ENCODE measurements around the gene KHDC4. TPM values are rescaled to one million over a fixed set of nuclear protein-coding genes. Genes with fewer than 3 reads are reported as not detected.

KHDC4 gene
- polyA plus RNA-seq, 1 donor from 2014 or later: 97.1 TPM

DNA sequence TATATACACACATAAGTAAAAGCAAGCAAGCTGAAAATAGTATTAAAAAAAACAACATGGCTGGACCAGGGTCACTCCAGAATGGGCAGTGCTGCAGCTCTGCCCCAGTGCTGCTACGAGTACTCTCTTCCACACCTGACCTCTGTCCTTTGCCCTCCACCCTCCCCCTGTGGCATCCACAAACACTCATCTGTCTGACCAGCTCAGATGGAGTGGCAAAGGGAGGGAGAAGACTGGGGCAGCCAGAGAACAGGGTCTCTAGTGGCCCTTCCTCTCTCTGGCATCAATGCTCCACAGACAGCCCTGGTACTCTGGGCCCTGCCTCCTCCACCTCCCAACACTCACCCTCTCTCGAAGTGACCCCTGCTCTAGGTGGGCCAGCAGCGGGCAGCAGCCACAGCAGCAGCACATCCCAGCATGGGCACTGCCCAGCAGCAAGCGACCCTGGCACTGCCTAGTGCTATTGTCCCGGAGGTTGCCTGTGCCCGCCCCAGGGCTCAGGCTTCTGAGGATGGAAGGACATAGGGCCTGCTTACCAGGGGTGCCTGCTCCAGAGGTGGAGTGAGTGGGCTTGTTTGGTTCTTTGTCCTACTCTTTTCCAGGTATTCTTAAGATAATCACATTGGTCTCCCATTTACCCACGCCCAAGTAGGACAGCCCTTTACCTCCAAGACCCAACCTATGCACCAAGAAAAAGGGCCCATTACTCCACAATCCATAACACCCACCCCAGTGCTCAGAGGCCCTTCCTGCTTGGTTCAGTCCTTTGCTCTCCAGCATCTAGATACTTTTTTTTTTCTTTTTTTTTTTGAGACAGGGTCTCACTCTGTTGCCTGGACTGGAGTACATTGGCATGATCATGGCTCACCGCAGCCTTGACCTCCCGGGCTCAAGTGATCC, 37.9 kb upstream of the KHDC4 start:
- no peak overlapping the region for H3K27ac ChIP-seq (ENCODE audit: low read length)
- H3K9me2 ChIP-seq (ENCODE audit: insufficient read depth, low read length): no peaks in the 10 kb centered on the region
- no peak overlapping the region for H3K4me3 ChIP-seq (ENCODE audit: low read length)
- no peaks in the 10 kb centered on the region for H3K27me3 ChIP-seq (ENCODE audit: insufficient read depth, low read depth, low read length)
- H3K79me2 ChIP-seq (replicated peaks; ENCODE audit: insufficient read depth, low read length): peaks cover 78% of the 10 kb centered on the region
- no peak overlapping the region for H3K9ac ChIP-seq (ENCODE audit: low read length)
- peaks cover 5% of the 10 kb centered on the region for H3F3A ChIP-seq (ENCODE audit: insufficient read depth, low read length, poor library complexity, severe bottlenecking)
- H3K9me3 ChIP-seq (ENCODE audit: low read length): no peaks in the 10 kb centered on the region
- H2AFZ ChIP-seq (ENCODE audit: low read depth, low read length): no peak overlapping the region
- no peak overlapping the region for H3K4me2 ChIP-seq (ENCODE audit: low read length)
- TF ChIP-seq SMC3 (conservative IDR thresholded peaks at IDR 0.05; ENCODE audit: poor library complexity): no peak
- TF ChIP-seq, protein P1, sequence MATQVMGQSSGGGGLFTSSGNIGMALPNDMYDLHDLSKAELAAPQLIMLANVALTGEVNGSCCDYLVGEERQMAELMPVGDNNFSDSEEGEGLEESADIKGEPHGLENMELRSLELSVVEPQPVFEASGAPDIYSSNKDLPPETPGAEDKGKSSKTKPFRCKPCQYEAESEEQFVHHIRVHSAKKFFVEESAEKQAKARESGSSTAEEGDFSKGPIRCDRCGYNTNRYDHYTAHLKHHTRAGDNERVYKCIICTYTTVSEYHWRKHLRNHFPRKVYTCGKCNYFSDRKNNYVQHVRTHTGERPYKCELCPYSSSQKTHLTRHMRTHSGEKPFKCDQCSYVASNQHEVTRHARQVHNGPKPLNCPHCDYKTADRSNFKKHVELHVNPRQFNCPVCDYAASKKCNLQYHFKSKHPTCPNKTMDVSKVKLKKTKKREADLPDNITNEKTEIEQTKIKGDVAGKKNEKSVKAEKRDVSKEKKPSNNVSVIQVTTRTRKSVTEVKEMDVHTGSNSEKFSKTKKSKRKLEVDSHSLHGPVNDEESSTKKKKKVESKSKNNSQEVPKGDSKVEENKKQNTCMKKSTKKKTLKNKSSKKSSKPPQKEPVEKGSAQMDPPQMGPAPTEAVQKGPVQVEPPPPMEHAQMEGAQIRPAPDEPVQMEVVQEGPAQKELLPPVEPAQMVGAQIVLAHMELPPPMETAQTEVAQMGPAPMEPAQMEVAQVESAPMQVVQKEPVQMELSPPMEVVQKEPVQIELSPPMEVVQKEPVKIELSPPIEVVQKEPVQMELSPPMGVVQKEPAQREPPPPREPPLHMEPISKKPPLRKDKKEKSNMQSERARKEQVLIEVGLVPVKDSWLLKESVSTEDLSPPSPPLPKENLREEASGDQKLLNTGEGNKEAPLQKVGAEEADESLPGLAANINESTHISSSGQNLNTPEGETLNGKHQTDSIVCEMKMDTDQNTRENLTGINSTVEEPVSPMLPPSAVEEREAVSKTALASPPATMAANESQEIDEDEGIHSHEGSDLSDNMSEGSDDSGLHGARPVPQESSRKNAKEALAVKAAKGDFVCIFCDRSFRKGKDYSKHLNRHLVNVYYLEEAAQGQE (IDR thresholded peaks at IDR 0.05; ENCODE audit: borderline replicate concordance): no peak
- TF ChIP-seq TAF1 (IDR thresholded peaks at IDR 0.05; ENCODE audit: low read depth): no peak
- no peak for TF ChIP-seq EZH2 (IDR thresholded peaks at IDR 0.05; ENCODE audit: borderline replicate concordance, insufficient read depth, low read length, poor library complexity, severe bottlenecking)
- TF ChIP-seq POLR2AphosphoS5 (IDR thresholded peaks at IDR 0.05): no peak
- no peak for TF ChIP-seq MXI1 (conservative IDR thresholded peaks at IDR 0.05; ENCODE audit: poor library complexity, severe bottlenecking)
- TF ChIP-seq RAD21 (conservative IDR thresholded peaks at IDR 0.05): no peak
- TF ChIP-seq, protein P2, sequence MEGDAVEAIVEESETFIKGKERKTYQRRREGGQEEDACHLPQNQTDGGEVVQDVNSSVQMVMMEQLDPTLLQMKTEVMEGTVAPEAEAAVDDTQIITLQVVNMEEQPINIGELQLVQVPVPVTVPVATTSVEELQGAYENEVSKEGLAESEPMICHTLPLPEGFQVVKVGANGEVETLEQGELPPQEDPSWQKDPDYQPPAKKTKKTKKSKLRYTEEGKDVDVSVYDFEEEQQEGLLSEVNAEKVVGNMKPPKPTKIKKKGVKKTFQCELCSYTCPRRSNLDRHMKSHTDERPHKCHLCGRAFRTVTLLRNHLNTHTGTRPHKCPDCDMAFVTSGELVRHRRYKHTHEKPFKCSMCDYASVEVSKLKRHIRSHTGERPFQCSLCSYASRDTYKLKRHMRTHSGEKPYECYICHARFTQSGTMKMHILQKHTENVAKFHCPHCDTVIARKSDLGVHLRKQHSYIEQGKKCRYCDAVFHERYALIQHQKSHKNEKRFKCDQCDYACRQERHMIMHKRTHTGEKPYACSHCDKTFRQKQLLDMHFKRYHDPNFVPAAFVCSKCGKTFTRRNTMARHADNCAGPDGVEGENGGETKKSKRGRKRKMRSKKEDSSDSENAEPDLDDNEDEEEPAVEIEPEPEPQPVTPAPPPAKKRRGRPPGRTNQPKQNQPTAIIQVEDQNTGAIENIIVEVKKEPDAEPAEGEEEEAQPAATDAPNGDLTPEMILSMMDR (IDR thresholded peaks at IDR 0.05; ENCODE audit: poor library complexity, severe bottlenecking): no peak
- TF ChIP-seq EP300 (conservative IDR thresholded peaks at IDR 0.05; ENCODE audit: poor library complexity, severe bottlenecking): no peak
- peaks cover 9% of the 10 kb centered on the region for H3K36me3 ChIP-seq (ENCODE audit: insufficient read depth, low read length)
- no peaks in the 10 kb centered on the region for H4K20me1 ChIP-seq (ENCODE audit: insufficient read depth)

DNA sequence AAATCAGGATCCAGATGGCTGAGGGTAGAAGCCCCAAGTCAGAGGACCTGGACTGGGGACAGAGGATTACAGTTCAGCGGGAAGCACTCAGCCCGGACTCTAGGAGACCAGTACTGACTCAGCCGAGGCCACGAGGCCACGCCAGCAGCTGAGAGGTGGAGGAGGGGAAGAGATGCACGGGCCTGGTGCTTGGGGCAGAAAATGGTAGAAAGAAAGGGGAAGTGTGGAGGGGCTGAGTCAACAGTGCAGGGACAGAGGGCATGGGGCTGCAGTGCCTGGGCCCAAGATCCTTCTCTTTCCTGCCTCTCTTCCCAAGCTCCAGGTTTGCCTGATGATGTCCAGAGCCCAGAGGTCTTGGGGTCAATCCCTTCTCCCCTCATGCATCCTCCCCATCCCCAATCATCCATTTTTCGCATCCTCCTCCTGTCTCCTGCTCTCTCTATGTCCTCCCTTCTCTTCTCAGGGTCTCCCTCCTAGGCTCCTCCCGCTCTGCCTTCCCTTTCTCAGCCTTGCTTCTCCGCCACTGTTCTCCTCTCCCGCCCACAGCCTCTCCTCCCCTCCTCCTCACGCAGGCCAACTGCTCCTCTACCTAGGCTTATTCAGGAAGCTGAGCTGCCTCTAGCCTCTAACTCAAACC, 36.4 kb upstream of the KHDC4 start:
- no peak overlapping the region for H3K4me3 ChIP-seq (ENCODE audit: low read length)
- peaks cover 63% of the 10 kb centered on the region for H3K79me2 ChIP-seq (replicated peaks; ENCODE audit: insufficient read depth, low read length)
- no peaks in the 10 kb centered on the region for H3F3A ChIP-seq (ENCODE audit: insufficient read depth, low read length, poor library complexity, severe bottlenecking)
- H3K9me3 ChIP-seq (ENCODE audit: low read length): no peaks in the 10 kb centered on the region
- no peak overlapping the region for H2AFZ ChIP-seq (ENCODE audit: low read depth, low read length)
- H3K27me3 ChIP-seq (ENCODE audit: insufficient read depth, low read depth, low read length): no peaks in the 10 kb centered on the region
- TF ChIP-seq MXI1 (conservative IDR thresholded peaks at IDR 0.05; ENCODE audit: poor library complexity, severe bottlenecking): no peak
- no peak for TF ChIP-seq EP300 (conservative IDR thresholded peaks at IDR 0.05; ENCODE audit: poor library complexity, severe bottlenecking)
- TF ChIP-seq, protein P1 (IDR thresholded peaks at IDR 0.05; ENCODE audit: borderline replicate concordance): no peak
- TF ChIP-seq, protein P2 (IDR thresholded peaks at IDR 0.05; ENCODE audit: poor library complexity, severe bottlenecking): no peak
- no peak for TF ChIP-seq RAD21 (conservative IDR thresholded peaks at IDR 0.05)
- TF ChIP-seq TAF1 (IDR thresholded peaks at IDR 0.05; ENCODE audit: low read depth): no peak
- no peak for TF ChIP-seq POLR2AphosphoS5 (IDR thresholded peaks at IDR 0.05)
- no peak for TF ChIP-seq SMC3 (conservative IDR thresholded peaks at IDR 0.05; ENCODE audit: poor library complexity)
- no peak for TF ChIP-seq EZH2 (IDR thresholded peaks at IDR 0.05; ENCODE audit: borderline replicate concordance, insufficient read depth, low read length, poor library complexity, severe bottlenecking)
- no peaks in the 10 kb centered on the region for H3K9me2 ChIP-seq (ENCODE audit: insufficient read depth, low read length)
- H3K36me3 ChIP-seq (ENCODE audit: insufficient read depth, low read length): peaks cover 9% of the 10 kb centered on the region
- no peak overlapping the region for H3K27ac ChIP-seq (ENCODE audit: low read length)
- H3K4me2 ChIP-seq (ENCODE audit: low read length): no peak overlapping the region
- no peaks in the 10 kb centered on the region for H4K20me1 ChIP-seq (ENCODE audit: insufficient read depth)
- H3K9ac ChIP-seq (ENCODE audit: low read length): no peak overlapping the region

Measured in neural cell (in vitro differentiated cells).